NCI-H2029 (cell line): Measurements from ENCODE around the gene WDR76.

Source experiments
- DNase-seq: peaks from one replicate; lab custom pipeline; 2025; lab: John Stamatoyannopoulos, UW

WDR76 gene

DNA sequence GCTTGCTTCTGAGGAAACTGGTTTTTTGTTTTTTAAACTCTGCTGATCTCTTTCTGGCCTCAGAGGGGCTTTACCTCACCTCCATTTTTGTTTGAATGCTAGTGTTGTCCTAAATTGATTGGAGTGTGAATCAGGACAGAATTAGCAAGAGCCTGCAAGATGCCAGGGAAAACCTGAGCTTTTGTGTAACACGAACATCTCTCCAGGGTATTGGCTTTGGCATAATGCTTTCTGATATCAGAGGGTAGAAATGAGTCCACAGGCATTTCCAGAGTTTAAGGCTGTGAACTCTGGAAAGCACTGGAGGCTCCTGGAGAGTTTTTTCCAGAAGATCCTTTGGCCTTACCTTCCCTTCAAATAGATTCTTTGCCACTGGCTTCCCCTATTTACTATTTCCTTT lies 87.1 kb downstream of the WDR76 start:
- DNase-seq, result no peak

DNA sequence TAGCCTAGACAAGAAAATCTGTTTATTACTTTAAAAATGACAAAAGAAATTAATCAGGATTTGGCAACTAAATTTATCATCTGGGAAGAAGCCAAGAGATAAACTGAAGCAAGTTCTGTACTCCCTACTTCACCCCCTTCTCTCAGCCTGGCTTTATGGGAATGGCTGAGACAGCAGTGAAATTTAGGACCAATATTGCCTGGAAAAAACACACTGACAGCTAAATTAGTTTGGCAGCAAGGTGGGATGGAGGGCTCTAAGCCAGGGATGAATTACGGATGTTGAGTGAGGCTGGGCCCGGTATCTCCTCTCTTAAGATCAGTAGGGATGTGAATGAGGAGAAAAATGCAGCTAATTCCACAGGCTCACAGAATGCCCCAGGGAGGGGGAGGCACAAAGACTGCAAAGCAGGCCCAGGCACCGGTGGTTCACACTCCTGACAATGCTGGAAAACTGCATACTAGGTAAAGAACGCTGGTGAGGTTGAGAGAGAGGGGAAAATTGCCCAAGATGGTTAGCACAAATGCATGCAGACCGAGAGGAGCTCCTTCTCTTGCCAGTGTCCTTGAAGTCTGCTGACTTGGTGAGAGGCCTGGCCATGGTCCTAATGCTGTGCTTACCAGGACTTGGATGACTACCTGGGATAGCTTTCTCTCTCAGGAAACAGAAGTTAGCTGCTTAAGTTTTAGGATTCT lies 89.0 kb downstream of the WDR76 start:
- no peak for DNase-seq

DNA sequence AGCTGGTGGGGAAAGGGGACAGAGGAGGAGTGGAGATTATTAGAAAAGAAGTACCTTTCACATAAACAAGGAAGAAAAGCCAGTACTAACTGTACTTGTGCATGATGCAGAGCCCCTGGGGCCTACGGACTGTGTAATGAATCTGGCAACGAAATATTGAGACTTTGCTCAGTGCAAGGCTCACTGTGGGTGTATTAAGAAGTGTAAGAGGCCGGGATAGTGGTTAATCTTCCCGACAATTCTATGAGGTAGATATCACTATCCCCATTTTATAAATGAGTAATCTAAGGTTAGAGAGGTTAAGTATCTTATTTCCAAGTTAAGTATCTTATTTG lies 89.5 kb downstream of the WDR76 start:
- no peak for DNase-seq
